Heart left ventricle (tissue), 16 donors: ENCODE results near the gene CFL1. TPM values are rescaled to one million over a fixed set of nuclear protein-coding genes. Genes with fewer than 3 reads are reported as not detected.

Experiments
- ATAC-seq, 4 donors: fragments of 200-7000 bp; cut with Tn5 transposase; one replicate each; pipeline ENCODE4 v1.9.1; 2020 to 2022; ENCODE audit warnings: moderate library complexity in 4 of 4, mild to moderate bottlenecking in 3 of 4, moderate number of reproducible peaks in 1 of 4
- DNase-seq, 5 donors: peaks; one replicate each; pipeline ENCODE4 v3.0.0-alpha.2; 2020
- H3K27ac ChIP-seq, 12 donors: fragments of 200-600 bp; sonication (generic) in 4 of 12; one replicate each; pipeline versions ENCODE4 v1.5.0 to v1.8.0; 2016 to 2022; ENCODE audit warnings: mild to moderate bottlenecking in 2 of 12
- H3K27me3 ChIP-seq, 9 donors: fragments of 200-600 bp; sonication (generic) in 2 of 9; one replicate each; pipeline versions ENCODE4 v1.5.1 to v1.8.0; 2016 to 2022; ENCODE audit warnings: mild to moderate bottlenecking in 3 of 9
- H3K36me3 ChIP-seq, 9 donors: fragments of 200-600 bp; sonication (generic) in 2 of 9; one replicate each; pipeline versions ENCODE4 v1.5.0 to v1.8.0; 2018 to 2022; ENCODE audit warnings: mild to moderate bottlenecking in 2 of 9
- H3K4me1 ChIP-seq, 12 donors: fragments of 200-600 bp; sonication (generic) in 4 of 12; one replicate each; pipeline versions ENCODE4 v1.5.0 to v1.8.0; 2016 to 2022; ENCODE audit warnings: mild to moderate bottlenecking in 3 of 12
- H3K4me3 ChIP-seq, 12 donors: fragments of 200-600 bp; sonication (generic) in 4 of 12; one replicate each; pipeline versions ENCODE4 v1.5.0 to v1.8.0; 2017 to 2022; ENCODE audit warnings: mild to moderate bottlenecking in 9 of 12, moderate library complexity in 4 of 12
- H3K9me3 ChIP-seq, 12 donors: fragments of 200-600 bp; sonication (generic) in 4 of 12; one replicate each; pipeline versions ENCODE4 v1.5.0 to v1.8.0; 2016 to 2022; ENCODE audit warnings: mild to moderate bottlenecking in 1 of 12
- POLR2A ChIP-seq, 2 donors: fragments of 450-650 bp; IDR thresholded peaks; one replicate each; pipeline ENCODE4 v1.6.1; 2017; ENCODE audit warnings: antibody characterized with exemption in 2 of 2, mild to moderate bottlenecking in 2 of 2, moderate library complexity in 2 of 2
- WGBS, 4 donors: extraction: QIAGEN DNeasy Blood & Tissue Kit in 2 of 4; methylation state at CpG; one replicate each; pipeline versions ENCODE4 v1.1.5 to v1.1.7; 2013 to 2018; 5-methylcytosine and 5-hydroxymethylcytosine counted together
- intact Hi-C, 10 donors: fragments of 100-400 bp; cut with DNase I; formaldehyde crosslinking; loops; one replicate each; pipeline versions ENCODE4 v1.11.1 to v1.14.2; 2022
- polyA plus RNA-seq, 2 donors: library from polyadenylated mRNA; stranded (reverse); fragments of 200-250 nt; gene quantifications; one replicate each; pipeline ENCODE4 v1.2.3, GENCODE V29; 2013
- total RNA-seq, 9 donors: library from RNA; depleted of rRNA in 2 of 9; stranded (reverse); fragments of >200 nt in 2 of 9; fragmentation: NEBNext Ultra II Directional in 3 of 9; extraction: Animal tissue kit (Norgen Biotek cat#: 25700) in 3 of 9; gene quantifications; one replicate each; pipeline versions ENCODE4 v1.1.0 to v1.2.4, GENCODE V29; 2016 to 2023
- TF ChIP-seq, protein P1 (sequence below), 12 donors: fragments of 200-600 bp; sonication (generic) in 4 of 12; IDR thresholded peaks; one replicate each; pipeline versions ENCODE4 v1.5.0 to v1.8.0; 2018 to 2022; ENCODE audit warnings: antibody characterized with exemption in 12 of 12, mild to moderate bottlenecking in 5 of 12
- donor health status: ischemic (EF 13 %, LVEDD 7.1; RV severe dilation, severe dysfunction).
- donor health status: healthy with polysubstance abuse.
- donor health status: DM: no; HTN: yes; CAD: no.
- donor health status: DM: no; HTN: no; CAD: no.
- donor health status: ischemic (EF 25% LVEDD 6.9; RV normal size, moderate dysfunction).
- donor health status: ischemic (EF 25% LVEDD 5.7; RV mildly dilated, moderate dysfunction).
- donor health status: healthy.
- donor health status: DM: yes; HTN: yes; CAD: no.
- donor health status: ischemic (EF 35%, LVEDD 5.7; RV mildly dilated, moderate dysfunction).
- donor health status: nonischemic (EF 11% LVEDD 7.7; RV severe dilation, severe dysfunction).
- donor health status: DM: yes; HTN: yes; CAD: no.
- donor health status: PGD.
- donor health status: ischemic (EF 29% LVEDD 5.4; RV normal size, mild dysfunction).
- donor health status: nonischemic (EF 23%, LVEDD 6.1; RV moderate dilation, normal function).

CFL1 gene
- total and polyA plus RNA-seq, 11 donors = 289 to 973 (median 424) TPM

DNA sequence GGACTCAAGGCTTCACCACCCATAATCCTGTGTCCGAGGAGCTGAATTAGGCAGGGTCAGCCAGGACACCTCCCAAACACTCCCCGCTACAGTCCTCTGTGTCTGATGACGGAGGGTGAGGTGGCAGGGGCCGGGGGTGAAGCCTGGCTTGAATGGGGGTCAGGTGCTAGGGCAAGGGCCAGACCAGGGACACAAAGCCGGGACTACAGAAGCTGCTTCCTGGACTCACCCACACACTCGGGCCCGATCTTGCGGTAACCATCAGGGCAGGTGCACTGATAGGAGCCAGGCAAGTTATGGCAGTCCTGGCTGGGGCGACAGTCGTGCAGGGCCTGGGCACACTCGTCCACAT is 12.3 kb upstream of the CFL1 start:
- ATAC-seq (no peak), DNase-seq (peak in 2 of 5 donors; percentile 32 to 35)
- peaks cover 0 to 54% (median 45%) of the 10 kb centered on the region in 9 donors for H3K36me3 ChIP-seq
- no peak for TF ChIP-seq POLR2A (IDR thresholded peaks at IDR 0.05)
- TF ChIP-seq, protein P1, sequence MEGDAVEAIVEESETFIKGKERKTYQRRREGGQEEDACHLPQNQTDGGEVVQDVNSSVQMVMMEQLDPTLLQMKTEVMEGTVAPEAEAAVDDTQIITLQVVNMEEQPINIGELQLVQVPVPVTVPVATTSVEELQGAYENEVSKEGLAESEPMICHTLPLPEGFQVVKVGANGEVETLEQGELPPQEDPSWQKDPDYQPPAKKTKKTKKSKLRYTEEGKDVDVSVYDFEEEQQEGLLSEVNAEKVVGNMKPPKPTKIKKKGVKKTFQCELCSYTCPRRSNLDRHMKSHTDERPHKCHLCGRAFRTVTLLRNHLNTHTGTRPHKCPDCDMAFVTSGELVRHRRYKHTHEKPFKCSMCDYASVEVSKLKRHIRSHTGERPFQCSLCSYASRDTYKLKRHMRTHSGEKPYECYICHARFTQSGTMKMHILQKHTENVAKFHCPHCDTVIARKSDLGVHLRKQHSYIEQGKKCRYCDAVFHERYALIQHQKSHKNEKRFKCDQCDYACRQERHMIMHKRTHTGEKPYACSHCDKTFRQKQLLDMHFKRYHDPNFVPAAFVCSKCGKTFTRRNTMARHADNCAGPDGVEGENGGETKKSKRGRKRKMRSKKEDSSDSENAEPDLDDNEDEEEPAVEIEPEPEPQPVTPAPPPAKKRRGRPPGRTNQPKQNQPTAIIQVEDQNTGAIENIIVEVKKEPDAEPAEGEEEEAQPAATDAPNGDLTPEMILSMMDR (IDR thresholded peaks at IDR 0.05) = no peak
- no peaks in the 10 kb centered on the region for H3K9me3 ChIP-seq
- H3K4me1 ChIP-seq = peaks cover 3 to 45% (median 22%) of the 10 kb centered on the region in 12 donors
- peak overlapping the region in 2 of 12 donors; percentile 28 to 81 for H3K4me3 ChIP-seq
- H3K27ac ChIP-seq = peak overlapping the region in 8 of 12 donors; percentile 75 to 99 (median 96)
- WGBS, 4 donors = 65 to 83% (median 70%) methylated on average over 5 to 11 of the region's 11 CpGs
- intact Hi-C loops = no loop called here
- H3K27me3 ChIP-seq = no peaks in the 10 kb centered on the region

- H3K36me3 ChIP-seq = peaks cover 0 to 59% (median 50%) of the 10 kb centered on the region in 9 donors
- WGBS, 4 donors = 77 to 86% (median 83%) methylated on average over 20 to 24 of the region's 24 CpGs
- DNase-seq = peak in 1 of 5 donors; percentile 49
- TF ChIP-seq, protein P1 (IDR thresholded peaks at IDR 0.05) = no peak
- no peak for TF ChIP-seq POLR2A (IDR thresholded peaks at IDR 0.05)
- H3K4me1 ChIP-seq = peaks cover 3 to 45% (median 22%) of the 10 kb centered on the region in 12 donors
- intact Hi-C loops = loop anchor here in 1 of 10 donors (10.0 kb wide), 1 partner anchor 475 kb away; the partner anchor contains the start of genes B4GAT1 and BRMS1
- H3K27ac ChIP-seq = peak overlapping the region in 5 of 12 donors; percentile 34 to 98 (median 94)
- H3K27me3 ChIP-seq = no peaks in the 10 kb centered on the region
- no peak for ATAC-seq
- no peaks in the 10 kb centered on the region for H3K9me3 ChIP-seq
- no peak overlapping the region for H3K4me3 ChIP-seq
These were observed 11.8 kb upstream of the CFL1 start for GRCh38 chr11:65869643-65870306.

DNA sequence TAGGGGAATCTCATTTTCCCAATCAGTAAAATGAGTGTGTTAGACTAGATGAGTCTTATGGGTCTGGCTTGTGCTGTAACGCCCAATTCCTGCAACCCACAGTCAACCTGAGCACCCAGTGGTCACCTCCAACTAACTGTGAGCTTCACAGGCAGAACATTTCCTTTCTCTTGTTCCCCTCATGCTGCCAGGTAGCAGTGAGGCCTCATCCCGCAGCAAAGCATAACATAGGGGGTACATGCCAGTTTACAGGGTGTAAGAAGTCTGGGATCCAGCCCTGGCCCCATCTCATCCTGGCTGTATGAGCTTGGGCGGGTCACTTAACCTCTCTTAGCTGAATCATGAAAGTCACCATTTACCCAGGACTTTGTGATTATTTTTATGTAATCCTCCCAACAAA is 10.9 kb upstream of the CFL1 start:
- Histone ChIP-seq H3K4me3 (no peak overlapping the region), H3K36me3 (peaks cover 0 to 68% (median 59%) of the 10 kb centered on the region in 9 donors), H3K4me1 (peaks cover 3 to 40% (median 20%) of the 10 kb centered on the region in 12 donors), H3K9me3 (no peaks in the 10 kb centered on the region), H3K27ac (peak overlapping the region in 1 of 12 donors; percentile 22), H3K27me3 (no peaks in the 10 kb centered on the region)
- TF ChIP-seq POLR2A (IDR thresholded peaks at IDR 0.05) = no peak
- TF ChIP-seq, protein P1 (IDR thresholded peaks at IDR 0.05) = no peak
- 90 to 97% (median 93%) methylated on average over 3 of the region's 3 CpGs for WGBS, 4 donors
- DNase-seq (peak in 1 of 5 donors; percentile 33), ATAC-seq (no peak)
- intact Hi-C loops = loop anchor here in 1 of 10 donors (10.0 kb wide), 1 partner anchor 476 kb away; the partner anchor contains the start of genes B4GAT1 and BRMS1

DNA sequence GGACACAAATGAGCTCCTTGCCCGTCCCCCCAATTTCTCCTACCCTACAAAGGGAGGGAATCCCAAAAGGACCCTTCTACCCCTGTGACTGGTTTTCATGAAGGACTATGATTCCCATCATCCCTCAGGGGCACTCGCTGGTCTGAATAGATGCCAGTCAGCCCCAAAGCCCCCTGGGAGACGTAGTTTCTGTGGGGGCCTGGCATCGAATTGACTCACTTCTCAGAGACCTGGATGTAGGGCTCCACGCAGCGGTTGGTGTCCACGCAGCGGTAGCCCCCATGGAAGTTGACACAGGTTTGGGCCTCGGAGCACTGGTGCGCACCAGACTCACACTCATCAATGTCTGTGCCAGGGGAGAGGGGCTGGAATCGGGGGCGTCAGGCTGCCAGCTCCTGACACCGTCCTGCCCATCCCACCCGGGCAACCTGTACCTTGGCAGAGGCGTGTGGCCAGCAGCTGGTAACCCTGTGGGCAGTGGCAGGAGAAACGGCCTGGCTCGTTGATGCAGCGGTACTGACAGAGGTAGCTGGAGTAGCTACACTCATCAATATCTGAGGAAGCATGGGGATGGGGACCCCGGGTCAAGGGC is 10.2 kb upstream of the CFL1 start:
- no peaks in the 10 kb centered on the region for H3K9me3 ChIP-seq
- H3K4me3 ChIP-seq = no peak overlapping the region
- ATAC-seq (no peak), DNase-seq (peak in 1 of 5 donors; percentile 49)
- no peaks in the 10 kb centered on the region for H3K27me3 ChIP-seq
- TF ChIP-seq POLR2A (IDR thresholded peaks at IDR 0.05) = peak in 1 of 2 donors; percentile 10
- TF ChIP-seq, protein P1 (IDR thresholded peaks at IDR 0.05) = no peak
- intact Hi-C loops = loop anchor here in 1 of 10 donors (10.0 kb wide), 1 partner anchor 477 kb away; the partner anchor contains the start of genes B4GAT1 and BRMS1
- H3K36me3 ChIP-seq = peaks cover 0 to 75% (median 66%) of the 10 kb centered on the region in 9 donors
- 83 to 93% (median 88%) methylated on average over 14 to 19 of the region's 19 CpGs for WGBS, 4 donors
- H3K27ac ChIP-seq = peak overlapping the region in 1 of 12 donors; percentile 20
- H3K4me1 ChIP-seq = peaks cover 3 to 38% (median 19%) of the 10 kb centered on the region in 12 donors
